RPMI7951 (cell line): ENCODE data around the gene TPPP. TPM values are rescaled to one million over a fixed set of nuclear protein-coding genes. Genes with fewer than 3 reads are reported as not detected.

Experiments used
- DNase-seq: peaks from one replicate; pipeline ENCODE4 v3.0.0-alpha.2; 2012; ENCODE audit warnings: low read depth
- total RNA-seq: library from RNA; depleted of rRNA; stranded (reverse); fragments of >200 nt; shearing (Covaris generic); gene quantifications from 2 replicates; pipeline ENCODE4 v1.2.3, GENCODE V29; 2014

The TPPP gene
- total RNA-seq, 1 experiment from 2014 or later = 0.72 TPM

- no peak for DNase-seq
These were observed 15.7 kb downstream of the TPPP start for GRCh38 chr5:677131-678101.

- DNase-seq = no peak
These were observed 16.5 kb downstream of the TPPP start for GRCh38 chr5:676699-677076.

- DNase-seq = no peak
These were observed 17.1 kb downstream of the TPPP start for GRCh38 chr5:675871-676698.

- DNase-seq = no peak
These were observed 17.9 kb downstream of the TPPP start for GRCh38 chr5:675111-675870.

GRCh38 chr5:674630-675011 is 18.5 kb downstream of the TPPP start:
- no peak for DNase-seq

- no peak for DNase-seq
These were observed 19.1 kb downstream of the TPPP start for GRCh38 chr5:673831-674629.

- no peak for DNase-seq
These were observed 19.9 kb downstream of the TPPP start for GRCh38 chr5:673161-673830.

GRCh38 chr5:672329-673160 is 20.6 kb downstream of the TPPP start:
- peak; percentile 89 for DNase-seq

- DNase-seq = peak; percentile 51
These were observed 21.5 kb downstream of the TPPP start for GRCh38 chr5:671459-672328.

GRCh38 chr5:670396-671270 is 22.5 kb downstream of the TPPP start:
- no peak for DNase-seq

- no peak for DNase-seq
These were observed 23.2 kb downstream of the TPPP start for GRCh38 chr5:669842-670395.

- DNase-seq = peak; percentile 41
These were observed 23.9 kb downstream of the TPPP start for GRCh38 chr5:669111-669841.

GRCh38 chr5:668283-668995 is 24.7 kb downstream of the TPPP start:
- DNase-seq = no peak

- DNase-seq = no peak
These were observed 26.2 kb downstream of the TPPP start for GRCh38 chr5:666816-667498.

GRCh38 chr5:665956-666711 is 27.0 kb downstream of the TPPP start:
- DNase-seq = no peak
